Gastrocnemius medialis (tissue), 4 donors: Measurements from ENCODE around the gene SEC11C.

Source experiments
- CTCF ChIP-seq, 5 experiments: fragments of 450-650 bp in 3 of 5; fragments of 200-600 bp in 2 of 5; sonication (generic) in 2 of 5; IDR thresholded peaks in 4 of 5; conservative IDR thresholded peaks in 1 of 5; 1 replicate in 4 of 5; 2 replicates in 1 of 5; pipeline ENCODE4 v1.5.1; 2016 to 2019; ENCODE audit warnings: antibody characterized with exemption in 5 of 5, mild to moderate bottlenecking in 3 of 5, moderate library complexity in 3 of 5
- POLR2A ChIP-seq, 2 donors: fragments of 450-650 bp; IDR thresholded peaks; one replicate each; pipeline ENCODE4 v1.6.1; 2017; ENCODE audit warnings: antibody characterized with exemption in 2 of 2, mild to moderate bottlenecking in 2 of 2, moderate library complexity in 2 of 2

GRCh38 chr18:59200787-59201186 is 61.1 kb downstream of the SEC11C start:
- TF ChIP-seq POLR2A (IDR thresholded peaks at IDR 0.05) (no peak), CTCF (IDR thresholded peaks at IDR 0.05 in 4 of 5, conservative IDR thresholded peaks at IDR 0.05 in 1 of 5) (no peak)
